ENCODE results near the gene DPP3.

- TF ChIP-seq EZH2 (IDR thresholded peaks at IDR 0.05) (no peak), FOXP2 (optimal IDR thresholded peaks at IDR 0.05; ENCODE audit: control extremely low read depth, extremely low read length, insufficient read depth) (no peak)
These were observed 15.2 kb downstream of the DPP3 start for GRCh38 chr11:66495401-66495854.

Data from SK-N-MC (cell line).